ENCODE data around the gene DECR2.

DECR2 gene

DNA sequence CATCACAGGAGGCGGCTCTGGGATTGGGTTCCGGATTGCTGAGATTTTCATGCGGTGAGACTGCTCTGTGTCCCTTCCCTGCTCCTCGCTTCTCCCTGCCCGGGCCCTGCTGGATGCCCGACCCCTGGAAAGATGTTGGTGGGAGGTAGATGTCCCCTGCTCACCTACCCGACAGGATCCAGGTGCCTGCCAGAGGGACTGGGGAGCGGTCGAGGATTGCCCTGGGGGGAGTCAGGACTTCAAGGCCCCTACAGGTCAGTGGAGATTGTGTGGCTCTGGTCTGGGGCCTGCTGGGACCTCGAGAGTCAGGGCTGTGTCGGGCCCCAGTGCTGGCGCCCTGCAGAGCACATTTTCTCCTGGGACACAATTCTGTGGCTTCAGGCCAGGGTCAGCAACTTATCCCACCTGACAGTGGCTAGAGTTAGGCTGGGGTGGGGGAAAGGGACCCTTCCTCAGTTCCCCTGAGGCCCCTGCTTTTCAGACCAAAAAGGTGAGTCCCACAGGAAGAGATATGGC is 3.3 kb downstream of the DECR2 start:
- TF ChIP-seq ZIC2 (tag by site-specific recombination; IDR thresholded peaks at IDR 0.05), result peak; percentile 49; the same call in 1 of the 2 replicates
- no peak for TF ChIP-seq ZNF530 (tag by site-specific recombination; IDR thresholded peaks at IDR 0.05; ENCODE audit: low read depth)
- no peak overlapping the region for H3K27ac ChIP-seq (ENCODE audit: extremely low read depth, low read depth, low read length)
- no peak overlapping the region for H3K4me3 ChIP-seq (ENCODE audit: low read depth, low read length)
- ChIA-PET CTCF (interaction anchor here (0.7 kb wide), 1 partner anchor 11 kb away, joined by 4 read pairs; no protein-coding TSS in a partner anchor), POLR2A (no interaction called here)
- H3K36me3 ChIP-seq (ENCODE audit: control insufficient read depth in 2 of 2, insufficient read depth in 1 of 2, low read length in 2 of 2), result peaks cover 0 to 9% of the 10 kb centered on the region in 2 experiments; a peak in 2 of 3 replicates
- no peaks in the 10 kb centered on the region for H3K4me1 ChIP-seq (ENCODE audit: control insufficient read depth, insufficient read depth, low read length)
- H3K9me3 ChIP-seq (ENCODE audit: control insufficient read depth, insufficient read depth, low read depth, low read length), result no peaks in the 10 kb centered on the region

DNA sequence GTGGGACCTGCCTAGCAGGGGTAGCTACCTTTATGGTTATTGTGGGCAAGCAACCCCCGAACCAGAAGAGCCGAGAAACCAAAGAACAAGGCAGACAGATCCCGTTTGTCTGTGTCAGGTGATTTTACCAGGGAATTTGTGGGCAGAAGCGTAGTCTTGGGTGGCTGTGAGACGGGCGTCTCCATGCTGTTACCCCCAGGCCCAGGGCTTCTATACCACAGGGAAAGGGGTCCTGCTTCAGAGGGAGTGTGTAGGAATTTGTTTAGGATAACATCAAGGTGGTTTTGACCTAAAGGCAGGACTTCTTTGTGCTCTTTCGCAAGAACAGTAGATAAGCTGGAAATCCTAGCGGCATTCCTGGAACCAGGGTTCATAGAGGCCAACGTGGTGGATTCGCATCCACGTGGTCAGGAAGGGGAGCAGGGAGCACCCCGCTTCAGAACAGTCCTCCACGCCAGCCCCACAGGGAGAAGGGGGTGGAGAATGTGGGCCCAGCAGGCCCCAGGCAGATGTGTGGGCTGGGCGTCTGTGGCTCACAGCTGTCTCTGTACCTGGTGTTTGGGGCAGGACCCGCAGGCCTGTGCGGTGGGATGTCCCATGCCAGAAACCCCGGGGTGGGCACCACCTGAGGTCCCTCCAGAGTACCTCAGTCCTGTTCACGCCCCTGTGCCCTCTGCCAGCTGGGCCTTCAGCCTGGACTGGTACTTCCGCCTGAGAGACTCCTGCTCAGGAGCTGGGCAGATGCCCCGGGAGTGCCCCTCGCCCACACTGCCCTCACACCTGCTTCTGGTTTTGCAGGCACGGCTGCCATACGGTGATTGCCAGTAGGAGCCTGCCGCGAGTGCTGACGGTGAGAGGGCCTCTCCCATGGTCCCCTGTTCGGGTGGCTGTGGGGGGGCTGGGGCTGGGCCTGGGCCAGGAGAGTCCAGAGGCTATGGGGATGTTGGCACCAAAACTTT is 4.1 kb downstream of the DECR2 start:
- H3K4me3 ChIP-seq (ENCODE audit: low read depth, low read length), result no peak overlapping the region
- H3K36me3 ChIP-seq (ENCODE audit: control insufficient read depth in 2 of 2, insufficient read depth in 1 of 2, low read length in 2 of 2), result peaks cover 0 to 3% of the 10 kb centered on the region in 2 experiments; a peak in 2 of 3 replicates
- H3K27ac ChIP-seq (ENCODE audit: extremely low read depth, low read depth, low read length), result no peak overlapping the region
- no peaks in the 10 kb centered on the region for H3K4me1 ChIP-seq (ENCODE audit: control insufficient read depth, insufficient read depth, low read length)
- H3K9me3 ChIP-seq (ENCODE audit: control insufficient read depth, insufficient read depth, low read depth, low read length), result no peaks in the 10 kb centered on the region
- ChIA-PET POLR2A (no interaction called here), CTCF (interaction anchor here (0.6 to 0.7 kb wide), 2 partner anchors 12 to 32 kb away, joined by 3 to 4 read pairs; no protein-coding TSS in a partner anchor)
- TF ChIP-seq ZFHX2 (tag by site-specific recombination; conservative IDR thresholded peaks at IDR 0.05), result 0 out of 2 replicates have a peak, but pooled peaks have one; percentile 10
- TF ChIP-seq ZNF600 (tag by site-specific recombination; IDR thresholded peaks at IDR 0.05), result peak; percentile 45; the same call in 1 of the 2 replicates
- TF ChIP-seq ZNF341 (tag by site-specific recombination; IDR thresholded peaks at IDR 0.05; ENCODE audit: low read depth), result no peak
- TF ChIP-seq, protein P1, sequence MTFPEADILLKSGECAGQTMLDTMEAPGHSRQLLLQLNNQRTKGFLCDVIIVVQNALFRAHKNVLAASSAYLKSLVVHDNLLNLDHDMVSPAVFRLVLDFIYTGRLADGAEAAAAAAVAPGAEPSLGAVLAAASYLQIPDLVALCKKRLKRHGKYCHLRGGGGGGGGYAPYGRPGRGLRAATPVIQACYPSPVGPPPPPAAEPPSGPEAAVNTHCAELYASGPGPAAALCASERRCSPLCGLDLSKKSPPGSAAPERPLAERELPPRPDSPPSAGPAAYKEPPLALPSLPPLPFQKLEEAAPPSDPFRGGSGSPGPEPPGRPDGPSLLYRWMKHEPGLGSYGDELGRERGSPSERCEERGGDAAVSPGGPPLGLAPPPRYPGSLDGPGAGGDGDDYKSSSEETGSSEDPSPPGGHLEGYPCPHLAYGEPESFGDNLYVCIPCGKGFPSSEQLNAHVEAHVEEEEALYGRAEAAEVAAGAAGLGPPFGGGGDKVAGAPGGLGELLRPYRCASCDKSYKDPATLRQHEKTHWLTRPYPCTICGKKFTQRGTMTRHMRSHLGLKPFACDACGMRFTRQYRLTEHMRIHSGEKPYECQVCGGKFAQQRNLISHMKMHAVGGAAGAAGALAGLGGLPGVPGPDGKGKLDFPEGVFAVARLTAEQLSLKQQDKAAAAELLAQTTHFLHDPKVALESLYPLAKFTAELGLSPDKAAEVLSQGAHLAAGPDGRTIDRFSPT (tag by site-specific recombination; IDR thresholded peaks at IDR 0.05), result peak; percentile 15; the same call in 1 of the 2 replicates
- no peak for TF ChIP-seq ZEB2 (tag by site-specific recombination; IDR thresholded peaks at IDR 0.05)

DNA sequence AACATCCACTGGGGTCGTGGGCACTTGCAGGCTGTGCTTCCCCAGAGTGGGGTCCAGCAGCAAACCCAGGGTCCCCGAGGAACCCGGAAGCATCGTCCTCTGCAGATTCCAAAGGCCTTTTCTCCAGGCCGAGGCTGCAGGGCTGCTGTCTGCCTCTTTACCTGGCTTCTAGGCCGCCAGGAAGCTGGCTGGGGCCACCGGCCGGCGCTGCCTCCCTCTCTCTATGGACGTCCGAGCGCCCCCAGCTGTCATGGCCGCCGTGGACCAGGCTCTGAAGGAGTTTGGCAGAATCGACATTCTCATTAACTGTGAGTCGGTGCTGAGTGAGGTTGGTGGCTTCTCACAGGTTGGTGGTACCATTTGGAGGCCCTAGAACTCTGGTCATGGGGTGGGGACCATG is 5.6 kb downstream of the DECR2 start:
- POLR2A ChIA-PET, result interaction anchor here (0.5 kb wide), 1 partner anchor 56 kb away, joined by 3 read pairs; no protein-coding TSS in a partner anchor
- TF ChIP-seq SP2 (tag by site-specific recombination; IDR thresholded peaks at IDR 0.05) (no peak), ZNF426 (tag by site-specific recombination; IDR thresholded peaks at IDR 0.05) (no peak), ZNF184 (tag by site-specific recombination; IDR thresholded peaks at IDR 0.05) (no peak), ZXDB (tag by site-specific recombination; IDR thresholded peaks at IDR 0.05) (no peak), ZNF529 (tag by site-specific recombination; IDR thresholded peaks at IDR 0.05; ENCODE audit: insufficient replicate concordance) (no peak), KLF10 (tag by site-specific recombination; IDR thresholded peaks at IDR 0.05) (no peak), ZNF585B (tag by site-specific recombination; IDR thresholded peaks at IDR 0.05) (no peak), ZNF239 (tag by site-specific recombination; IDR thresholded peaks at IDR 0.05) (no peak), ZBTB8A (tag by site-specific recombination; IDR thresholded peaks at IDR 0.05) (no peak), ZNF155 (tag by site-specific recombination; IDR thresholded peaks at IDR 0.05) (no peak), WT1 (tag by site-specific recombination; IDR thresholded peaks at IDR 0.05) (no peak)
- TF ChIP-seq, protein P2, sequence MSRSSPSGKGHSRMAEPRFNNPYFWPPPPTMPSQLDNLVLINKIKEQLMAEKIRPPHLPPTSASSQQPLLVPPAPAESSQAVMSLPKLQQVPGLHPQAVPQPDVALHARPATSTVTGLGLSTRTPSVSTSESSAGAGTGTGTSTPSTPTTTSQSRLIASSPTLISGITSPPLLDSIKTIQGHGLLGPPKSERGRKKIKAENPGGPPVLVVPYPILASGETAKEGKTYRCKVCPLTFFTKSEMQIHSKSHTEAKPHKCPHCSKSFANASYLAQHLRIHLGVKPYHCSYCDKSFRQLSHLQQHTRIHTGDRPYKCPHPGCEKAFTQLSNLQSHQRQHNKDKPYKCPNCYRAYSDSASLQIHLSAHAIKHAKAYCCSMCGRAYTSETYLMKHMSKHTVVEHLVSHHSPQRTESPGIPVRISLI (tag by site-specific recombination; IDR thresholded peaks at IDR 0.05), result no peak
- TF ChIP-seq, protein P3, sequence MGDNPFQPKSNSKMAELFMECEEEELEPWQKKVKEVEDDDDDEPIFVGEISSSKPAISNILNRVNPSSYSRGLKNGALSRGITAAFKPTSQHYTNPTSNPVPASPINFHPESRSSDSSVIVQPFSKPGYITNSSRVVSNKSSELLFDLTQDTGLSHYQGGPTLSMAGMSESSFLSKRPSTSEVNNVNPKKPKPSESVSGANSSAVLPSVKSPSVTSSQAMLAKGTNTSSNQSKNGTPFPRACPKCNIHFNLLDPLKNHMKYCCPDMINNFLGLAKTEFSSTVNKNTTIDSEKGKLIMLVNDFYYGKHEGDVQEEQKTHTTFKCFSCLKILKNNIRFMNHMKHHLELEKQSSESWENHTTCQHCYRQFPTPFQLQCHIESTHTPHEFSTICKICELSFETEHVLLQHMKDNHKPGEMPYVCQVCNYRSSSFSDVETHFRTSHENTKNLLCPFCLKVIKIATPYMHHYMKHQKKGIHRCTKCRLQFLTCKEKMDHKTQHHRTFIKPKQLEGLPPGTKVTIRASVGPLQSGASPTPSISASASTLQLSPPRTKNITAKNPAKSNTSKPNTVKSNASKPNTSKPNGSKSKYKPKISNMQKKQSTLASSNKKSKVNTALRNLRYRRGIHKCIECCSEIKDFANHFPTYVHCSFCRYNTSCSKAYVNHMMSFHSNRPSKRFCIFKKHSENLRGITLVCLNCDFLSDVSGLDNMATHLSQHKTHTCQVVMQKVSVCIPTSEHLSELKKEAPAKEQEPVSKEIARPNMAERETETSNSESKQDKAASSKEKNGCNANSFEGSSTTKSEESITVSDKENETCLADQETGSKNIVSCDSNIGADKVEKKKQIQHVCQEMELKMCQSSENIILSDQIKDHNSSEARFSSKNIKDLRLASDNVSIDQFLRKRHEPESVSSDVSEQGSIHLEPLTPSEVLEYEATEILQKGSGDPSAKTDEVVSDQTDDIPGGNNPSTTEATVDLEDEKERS (tag by site-specific recombination; IDR thresholded peaks at IDR 0.05), result no peak
- TF ChIP-seq, protein P4, sequence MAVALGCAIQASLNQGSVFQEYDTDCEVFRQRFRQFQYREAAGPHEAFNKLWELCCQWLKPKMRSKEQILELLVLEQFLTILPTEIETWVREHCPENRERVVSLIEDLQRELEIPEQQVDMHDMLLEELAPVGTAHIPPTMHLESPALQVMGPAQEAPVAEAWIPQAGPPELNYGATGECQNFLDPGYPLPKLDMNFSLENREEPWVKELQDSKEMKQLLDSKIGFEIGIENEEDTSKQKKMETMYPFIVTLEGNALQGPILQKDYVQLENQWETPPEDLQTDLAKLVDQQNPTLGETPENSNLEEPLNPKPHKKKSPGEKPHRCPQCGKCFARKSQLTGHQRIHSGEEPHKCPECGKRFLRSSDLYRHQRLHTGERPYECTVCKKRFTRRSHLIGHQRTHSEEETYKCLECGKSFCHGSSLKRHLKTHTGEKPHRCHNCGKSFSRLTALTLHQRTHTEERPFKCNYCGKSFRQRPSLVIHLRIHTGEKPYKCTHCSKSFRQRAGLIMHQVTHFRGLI (tag by site-specific recombination; IDR thresholded peaks at IDR 0.05), result no peak
- TF ChIP-seq, protein P5, sequence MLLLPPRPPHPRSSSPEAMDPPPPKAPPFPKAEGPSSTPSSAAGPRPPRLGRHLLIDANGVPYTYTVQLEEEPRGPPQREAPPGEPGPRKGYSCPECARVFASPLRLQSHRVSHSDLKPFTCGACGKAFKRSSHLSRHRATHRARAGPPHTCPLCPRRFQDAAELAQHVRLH (tag by site-specific recombination; IDR thresholded peaks at IDR 0.05), result no peak

More for the DNA sequence above, 5.6 kb downstream of the DECR2 start:
- no peaks in the 10 kb centered on the region for H3K9me3 ChIP-seq (ENCODE audit: control insufficient read depth, insufficient read depth, low read depth, low read length)
- no peak overlapping the region for H3K27ac ChIP-seq (ENCODE audit: extremely low read depth, low read depth, low read length)
- no peak overlapping the region for H3K4me3 ChIP-seq (ENCODE audit: low read depth, low read length)
- CTCF ChIA-PET, result no interaction called here
- no peaks in the 10 kb centered on the region for H3K4me1 ChIP-seq (ENCODE audit: control insufficient read depth, insufficient read depth, low read length)
- peaks cover 0 to 15% of the 10 kb centered on the region in 2 experiments; a peak in 2 of 3 replicates for H3K36me3 ChIP-seq (ENCODE audit: control insufficient read depth in 2 of 2, insufficient read depth in 1 of 2, low read length in 2 of 2)
